ENCODE results near the gene BRINP3.

BRINP3 gene

GRCh38 chr1:190377294-190377693 is 100.4 kb downstream of the BRINP3 start:
- no peak overlapping the region for H2AFZ ChIP-seq (ENCODE audit: low read depth, low read length, severe bottlenecking)
- H3K9me2 ChIP-seq (replicated peaks; ENCODE audit: insufficient read depth, low read length): no peaks in the 10 kb centered on the region
- no peak overlapping the region for H3K4me3 ChIP-seq (ENCODE audit: insufficient read depth, low read length, poor library complexity, severe bottlenecking)
- H3F3A ChIP-seq (ENCODE audit: insufficient read depth): peaks cover 8% of the 10 kb centered on the region; the same call in 1 of the 2 replicates
- H3K27me3 ChIP-seq (ENCODE audit: low read length): no peaks in the 10 kb centered on the region
- H3K79me2 ChIP-seq (ENCODE audit: insufficient read depth, low read length): no peaks in the 10 kb centered on the region
- no peaks in the 10 kb centered on the region for H3K36me3 ChIP-seq (ENCODE audit: low read length)
- TF ChIP-seq CTCF (IDR thresholded peaks at IDR 0.05; ENCODE audit: insufficient read depth, low read length, poor library complexity, severe bottlenecking): no peak
- TF ChIP-seq EZH2phosphoT487 (conservative IDR thresholded peaks at IDR 0.05; ENCODE audit: low read length): no peak
- no peak overlapping the region for H3K9ac ChIP-seq (ENCODE audit: low read length)
- no peaks in the 10 kb centered on the region for H3K9me3 ChIP-seq (ENCODE audit: insufficient read depth, low read length)
- no peaks in the 10 kb centered on the region for H4K20me1 ChIP-seq (ENCODE audit: low read depth, low read length)
- H3K27ac ChIP-seq (ENCODE audit: low read depth, low read length): no peak overlapping the region
- H3K4me2 ChIP-seq (ENCODE audit: low read depth, low read length, poor library complexity, severe bottlenecking): peak overlapping the region; percentile 24

- H3K36me3 ChIP-seq (ENCODE audit: low read length): no peaks in the 10 kb centered on the region
- no peak overlapping the region for H3K27ac ChIP-seq (ENCODE audit: low read depth, low read length)
- H2AFZ ChIP-seq (ENCODE audit: low read depth, low read length, severe bottlenecking): no peak overlapping the region
- no peak overlapping the region for H3K4me2 ChIP-seq (ENCODE audit: low read depth, low read length, poor library complexity, severe bottlenecking)
- TF ChIP-seq EZH2phosphoT487 (conservative IDR thresholded peaks at IDR 0.05; ENCODE audit: low read length): no peak
- no peak for TF ChIP-seq CTCF (IDR thresholded peaks at IDR 0.05; ENCODE audit: insufficient read depth, low read length, poor library complexity, severe bottlenecking)
- H3K27me3 ChIP-seq (ENCODE audit: low read length): no peaks in the 10 kb centered on the region
- H3K9me3 ChIP-seq (ENCODE audit: insufficient read depth, low read length): no peaks in the 10 kb centered on the region
- no peaks in the 10 kb centered on the region for H3K9me2 ChIP-seq (replicated peaks; ENCODE audit: insufficient read depth, low read length)
- H3K4me3 ChIP-seq (ENCODE audit: insufficient read depth, low read length, poor library complexity, severe bottlenecking): no peak overlapping the region
- peaks cover 8% of the 10 kb centered on the region; the same call in 1 of the 2 replicates for H3F3A ChIP-seq (ENCODE audit: insufficient read depth)
- H4K20me1 ChIP-seq (ENCODE audit: low read depth, low read length): no peaks in the 10 kb centered on the region
- H3K79me2 ChIP-seq (ENCODE audit: insufficient read depth, low read length): no peaks in the 10 kb centered on the region
- H3K9ac ChIP-seq (ENCODE audit: low read length): no peak overlapping the region
Observed at GRCh38 chr1:190376044-190376443, 101.6 kb downstream of the BRINP3 start.

- TF ChIP-seq EZH2phosphoT487 (conservative IDR thresholded peaks at IDR 0.05; ENCODE audit: low read length) (no peak), CTCF (IDR thresholded peaks at IDR 0.05; ENCODE audit: insufficient read depth, low read length, poor library complexity, severe bottlenecking) (peak; percentile 37)
- Histone ChIP-seq H3K9me2 (replicated peaks; ENCODE audit: insufficient read depth, low read length) (no peaks in the 10 kb centered on the region), H3K27ac (ENCODE audit: low read depth, low read length) (no peak overlapping the region), H3K4me3 (ENCODE audit: insufficient read depth, low read length, poor library complexity, severe bottlenecking) (no peak overlapping the region), H3K9me3 (ENCODE audit: insufficient read depth, low read length) (no peaks in the 10 kb centered on the region), H3F3A (ENCODE audit: insufficient read depth) (peaks cover 8% of the 10 kb centered on the region; the same call in 1 of the 2 replicates), H2AFZ (ENCODE audit: low read depth, low read length, severe bottlenecking) (peak overlapping the region; percentile 51), H3K36me3 (ENCODE audit: low read length) (no peaks in the 10 kb centered on the region), H3K79me2 (ENCODE audit: insufficient read depth, low read length) (no peaks in the 10 kb centered on the region), H3K27me3 (ENCODE audit: low read length) (no peaks in the 10 kb centered on the region), H3K4me2 (ENCODE audit: low read depth, low read length, poor library complexity, severe bottlenecking) (no peak overlapping the region), H3K9ac (ENCODE audit: low read length) (no peak overlapping the region), H4K20me1 (ENCODE audit: low read depth, low read length) (no peaks in the 10 kb centered on the region)
Observed at GRCh38 chr1:190373705-190374336, 103.8 kb downstream of the BRINP3 start.

Measured in SU-DHL-6 (cell line).